ENCODE measurements around the gene IL15RA.

The IL15RA gene, protein sequence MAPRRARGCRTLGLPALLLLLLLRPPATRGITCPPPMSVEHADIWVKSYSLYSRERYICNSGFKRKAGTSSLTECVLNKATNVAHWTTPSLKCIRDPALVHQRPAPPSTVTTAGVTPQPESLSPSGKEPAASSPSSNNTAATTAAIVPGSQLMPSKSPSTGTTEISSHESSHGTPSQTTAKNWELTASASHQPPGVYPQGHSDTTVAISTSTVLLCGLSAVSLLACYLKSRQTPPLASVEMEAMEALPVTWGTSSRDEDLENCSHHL

DNA sequence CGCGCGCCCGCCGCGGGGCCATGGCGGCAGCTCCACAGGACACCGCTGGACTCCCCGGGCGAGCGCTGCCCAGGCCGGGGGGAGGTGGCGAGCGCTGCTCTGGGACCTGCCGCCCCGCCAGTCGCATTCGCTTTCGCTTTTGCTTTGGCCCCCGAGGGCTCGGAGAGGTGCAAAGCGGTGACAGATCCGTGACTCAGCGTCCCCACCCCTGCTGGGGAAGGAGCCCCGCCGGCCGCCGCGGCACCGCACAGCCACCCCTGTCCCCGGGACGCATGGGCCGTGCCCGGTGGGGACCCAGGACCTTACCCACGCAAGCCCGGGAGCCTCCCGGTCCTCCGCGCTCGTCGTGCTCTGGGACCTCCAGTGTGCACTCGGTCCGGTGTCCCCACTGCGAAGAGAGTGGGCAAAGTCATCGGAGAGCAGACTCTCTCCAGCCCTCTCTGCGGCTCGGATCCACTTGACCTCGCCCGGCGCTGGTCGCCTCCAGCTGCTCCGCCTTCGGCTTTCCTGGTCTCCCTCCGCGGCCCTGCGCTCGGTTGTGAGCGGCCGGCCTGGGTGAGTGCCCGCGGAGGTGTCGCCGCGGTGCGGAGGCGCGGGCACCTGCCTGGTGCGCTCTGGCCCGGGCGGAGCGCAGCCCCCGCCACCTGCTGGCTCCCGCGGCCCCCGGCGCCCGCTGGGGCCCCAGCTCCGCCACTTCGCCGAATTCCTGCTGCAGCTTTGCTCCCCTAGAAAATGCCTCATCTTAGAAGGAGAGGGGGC is at the start of gene IL15RA:
Gene IL15RA (minus strand): TSS at position 73 of the 759 bp plus-strand sequence. CDS start 51 bp downstream, at position 22.
- peak within 1 kb of the TSS; percentile 84 for H3K4me3 ChIP-seq (replicated peaks; ENCODE audit: low read depth, low read length)
- peak; percentile 63 for DNase-seq (ENCODE audit: low read depth)
- TF ChIP-seq, protein P1, sequence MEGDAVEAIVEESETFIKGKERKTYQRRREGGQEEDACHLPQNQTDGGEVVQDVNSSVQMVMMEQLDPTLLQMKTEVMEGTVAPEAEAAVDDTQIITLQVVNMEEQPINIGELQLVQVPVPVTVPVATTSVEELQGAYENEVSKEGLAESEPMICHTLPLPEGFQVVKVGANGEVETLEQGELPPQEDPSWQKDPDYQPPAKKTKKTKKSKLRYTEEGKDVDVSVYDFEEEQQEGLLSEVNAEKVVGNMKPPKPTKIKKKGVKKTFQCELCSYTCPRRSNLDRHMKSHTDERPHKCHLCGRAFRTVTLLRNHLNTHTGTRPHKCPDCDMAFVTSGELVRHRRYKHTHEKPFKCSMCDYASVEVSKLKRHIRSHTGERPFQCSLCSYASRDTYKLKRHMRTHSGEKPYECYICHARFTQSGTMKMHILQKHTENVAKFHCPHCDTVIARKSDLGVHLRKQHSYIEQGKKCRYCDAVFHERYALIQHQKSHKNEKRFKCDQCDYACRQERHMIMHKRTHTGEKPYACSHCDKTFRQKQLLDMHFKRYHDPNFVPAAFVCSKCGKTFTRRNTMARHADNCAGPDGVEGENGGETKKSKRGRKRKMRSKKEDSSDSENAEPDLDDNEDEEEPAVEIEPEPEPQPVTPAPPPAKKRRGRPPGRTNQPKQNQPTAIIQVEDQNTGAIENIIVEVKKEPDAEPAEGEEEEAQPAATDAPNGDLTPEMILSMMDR (IDR thresholded peaks at IDR 0.05; ENCODE audit: low read length, missing control alignments): no peak

DNA sequence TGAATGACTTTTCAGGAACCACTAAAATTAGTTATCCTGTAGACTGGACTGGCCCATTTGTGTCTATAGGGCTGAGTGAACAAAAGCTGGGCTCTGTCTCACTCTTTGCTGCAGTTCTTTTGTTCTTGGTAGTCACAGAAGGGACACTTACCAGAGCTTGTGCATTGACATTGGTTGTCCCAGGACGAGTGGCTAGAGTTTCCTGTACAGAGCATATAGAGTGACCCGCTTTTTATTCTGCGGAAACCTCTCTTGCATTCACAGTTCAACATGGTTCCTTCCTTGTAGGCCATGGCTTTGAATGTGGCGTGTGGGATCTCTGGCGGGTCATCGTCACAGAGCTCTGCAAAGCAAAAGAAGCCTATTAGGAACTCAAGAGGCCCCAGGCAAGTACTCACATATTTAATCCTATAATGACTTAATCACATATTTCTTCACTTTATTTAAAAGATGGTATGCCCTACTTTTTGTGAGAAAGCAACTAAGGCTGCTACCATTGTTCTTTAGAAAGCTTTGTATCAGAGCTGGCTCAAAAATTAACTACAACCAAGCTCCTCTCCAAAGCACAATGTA is 48.4 kb upstream of the IL15RA start:
- TF ChIP-seq, protein P1 (IDR thresholded peaks at IDR 0.05; ENCODE audit: low read length, missing control alignments): no peak
- no peak for DNase-seq (ENCODE audit: low read depth)
- H3K4me3 ChIP-seq (replicated peaks; ENCODE audit: low read depth, low read length): no peak overlapping the region

DNA sequence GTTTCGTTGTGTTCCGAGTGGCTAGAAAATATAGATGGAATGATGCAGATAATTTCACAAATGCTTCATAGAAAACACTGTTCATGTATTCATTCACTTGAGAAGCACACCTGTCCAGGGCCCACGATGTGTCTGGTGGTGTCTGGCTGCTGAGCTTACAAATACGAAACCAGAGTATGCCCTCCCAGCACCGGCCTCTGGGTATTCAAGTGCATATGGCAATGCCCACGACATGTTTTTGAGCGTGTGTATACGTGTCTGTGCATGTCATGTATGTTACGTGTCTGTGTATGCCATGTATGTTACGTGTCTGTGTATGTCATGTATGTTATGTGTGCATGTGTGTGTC is 47.0 kb upstream of the IL15RA start:
- no peak for DNase-seq (ENCODE audit: low read depth)
- H3K4me3 ChIP-seq (replicated peaks; ENCODE audit: low read depth, low read length): no peak overlapping the region
- TF ChIP-seq, protein P1 (IDR thresholded peaks at IDR 0.05; ENCODE audit: low read length, missing control alignments): no peak

DNA sequence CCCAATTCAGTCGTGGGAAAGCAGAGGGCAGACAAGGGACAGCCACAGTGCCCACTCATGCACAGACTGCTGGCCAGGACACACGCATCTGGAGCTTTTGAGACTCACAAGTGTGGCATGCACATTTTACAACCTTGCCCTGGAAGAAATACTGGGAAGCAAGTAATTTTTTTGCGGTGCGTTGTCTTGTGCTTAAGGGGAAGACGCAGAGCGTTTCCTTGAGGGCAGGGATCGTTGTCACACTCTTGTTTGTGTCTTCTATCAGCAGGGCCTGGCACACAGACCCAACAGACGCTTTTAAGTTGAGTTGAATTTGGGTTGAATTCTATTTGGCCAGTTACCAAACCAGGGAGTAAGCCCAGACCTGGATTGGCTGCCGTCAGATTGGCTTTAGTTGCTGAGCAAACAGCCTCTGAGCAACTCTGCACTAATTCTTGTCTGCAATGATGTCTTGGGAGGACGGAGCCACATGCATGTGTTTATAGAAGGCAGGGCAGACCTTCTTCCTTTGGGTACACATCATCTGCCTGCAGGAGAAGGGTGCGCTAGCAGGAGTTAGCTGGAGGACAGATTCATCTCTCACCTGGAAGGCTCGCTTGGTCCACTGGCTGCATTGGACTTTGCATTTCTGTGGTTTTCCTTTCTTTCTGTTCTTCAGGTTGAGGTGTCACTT is 46.5 kb upstream of the IL15RA start:
- DNase-seq (ENCODE audit: low read depth): no peak
- H3K4me3 ChIP-seq (replicated peaks; ENCODE audit: low read depth, low read length): no peak overlapping the region
- TF ChIP-seq, protein P1 (IDR thresholded peaks at IDR 0.05; ENCODE audit: low read length, missing control alignments): no peak

DNA sequence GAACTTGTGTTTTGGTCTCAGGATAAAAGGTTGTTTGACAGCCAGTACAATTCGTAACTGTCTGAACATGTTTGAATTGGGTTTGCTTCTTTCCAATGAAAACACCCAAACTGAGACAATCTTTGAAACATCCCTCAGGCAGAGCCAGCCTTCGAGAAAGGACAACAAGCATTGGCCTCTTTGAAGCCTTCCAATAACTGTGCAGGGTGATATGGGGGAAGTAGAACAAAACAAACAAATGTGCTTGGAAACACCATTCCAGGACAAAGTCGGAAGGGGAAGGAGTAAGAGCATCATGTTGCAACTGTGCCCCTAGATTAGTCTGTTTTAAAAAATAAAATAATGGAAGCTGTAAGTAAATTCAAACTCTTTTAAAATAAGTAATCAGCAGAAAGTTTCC is 45.3 kb upstream of the IL15RA start:
- H3K4me3 ChIP-seq (replicated peaks; ENCODE audit: low read depth, low read length): no peak overlapping the region
- DNase-seq (ENCODE audit: low read depth): peak; percentile 45
- TF ChIP-seq, protein P1 (IDR thresholded peaks at IDR 0.05; ENCODE audit: low read length, missing control alignments): no peak

DNA sequence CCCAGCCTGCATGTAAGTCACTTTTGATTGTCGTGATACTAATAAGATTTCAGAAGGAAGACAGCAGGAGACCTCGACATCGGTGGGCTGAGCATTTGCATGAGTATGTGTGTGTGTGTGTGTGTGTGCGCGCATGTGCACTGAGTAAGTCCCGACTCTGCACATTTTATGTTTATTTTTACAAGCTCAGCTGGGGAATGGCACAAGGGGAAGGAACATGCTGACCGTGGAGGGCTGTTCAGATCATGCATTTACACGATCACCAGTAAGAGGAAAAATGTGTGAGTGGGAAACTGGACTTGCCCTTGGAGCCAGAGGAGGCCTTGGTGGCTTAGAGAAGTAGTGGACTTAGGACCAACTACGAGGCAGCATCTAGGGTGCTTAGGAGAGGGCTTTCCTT is 43.5 kb upstream of the IL15RA start:
- DNase-seq (ENCODE audit: low read depth): no peak
- no peak overlapping the region for H3K4me3 ChIP-seq (replicated peaks; ENCODE audit: low read depth, low read length)
- TF ChIP-seq, protein P1 (IDR thresholded peaks at IDR 0.05; ENCODE audit: low read length, missing control alignments): no peak
